ENCODE data around the gene SLC19A1. TPM values are rescaled to one million over a fixed set of nuclear protein-coding genes. Genes with fewer than 3 reads are reported as not detected.

The SLC19A1 gene
- total RNA-seq, 2 donors from 2014 or later: 4.7 to 6.1 TPM

- TF ChIP-seq CTCF (IDR thresholded peaks at IDR 0.05): no peak
- Histone ChIP-seq H3K4me3 (no peak overlapping the region), H3K27ac (no peak overlapping the region), H3K4me1 (ENCODE audit: control insufficient read depth in 1 of 2, low read depth in 2 of 2) (no peaks in the 10 kb centered on the region), H3K36me3 (peaks cover 62% of the 10 kb centered on the region), H3K27me3 (replicated peaks; ENCODE audit: insufficient read depth) (no peaks in the 10 kb centered on the region), H3K9me3 (no peaks in the 10 kb centered on the region)
- no peak for DNase-seq (ENCODE audit: low spot score)
- ATAC-seq (ENCODE audit: insufficient number of reproducible peaks, low FRiP score, low read depth): no peak
These were observed 43.6 kb downstream of the SLC19A1 start for GRCh38 chr21:45498646-45499000.

GRCh38 chr21:45497846-45498645, 44.2 kb downstream of the SLC19A1 start:
- ATAC-seq (ENCODE audit: insufficient number of reproducible peaks, low FRiP score, low read depth) (no peak), DNase-seq (ENCODE audit: low spot score) (no peak)
- Histone ChIP-seq H3K36me3 (peaks cover 64% of the 10 kb centered on the region), H3K4me3 (no peak overlapping the region), H3K27me3 (replicated peaks; ENCODE audit: insufficient read depth) (no peaks in the 10 kb centered on the region), H3K4me1 (ENCODE audit: control insufficient read depth in 1 of 2, low read depth in 2 of 2) (no peaks in the 10 kb centered on the region), H3K9me3 (no peaks in the 10 kb centered on the region), H3K27ac (no peak overlapping the region)
- TF ChIP-seq CTCF (IDR thresholded peaks at IDR 0.05): no peak

- Histone ChIP-seq H3K9me3 (no peaks in the 10 kb centered on the region), H3K36me3 (peaks cover 66% of the 10 kb centered on the region), H3K4me3 (no peak overlapping the region), H3K27ac (no peak overlapping the region), H3K4me1 (ENCODE audit: control insufficient read depth in 1 of 2, low read depth in 2 of 2) (no peaks in the 10 kb centered on the region), H3K27me3 (replicated peaks; ENCODE audit: insufficient read depth) (no peaks in the 10 kb centered on the region)
- TF ChIP-seq CTCF (IDR thresholded peaks at IDR 0.05): no peak
- ATAC-seq (ENCODE audit: insufficient number of reproducible peaks, low FRiP score, low read depth) (no peak), DNase-seq (ENCODE audit: low spot score) (no peak)
These were observed 45.0 kb downstream of the SLC19A1 start for GRCh38 chr21:45496968-45497845.

GRCh38 chr21:45496151-45496967, 45.9 kb downstream of the SLC19A1 start:
- ATAC-seq (ENCODE audit: insufficient number of reproducible peaks, low FRiP score, low read depth): no peak
- no peak for TF ChIP-seq CTCF (IDR thresholded peaks at IDR 0.05)
- no peak for DNase-seq (ENCODE audit: low spot score)
- no peak overlapping the region for H3K4me3 ChIP-seq
- no peaks in the 10 kb centered on the region for H3K27me3 ChIP-seq (replicated peaks; ENCODE audit: insufficient read depth)
- no peak overlapping the region for H3K27ac ChIP-seq
- no peaks in the 10 kb centered on the region for H3K4me1 ChIP-seq (ENCODE audit: control insufficient read depth in 1 of 2, low read depth in 2 of 2)
- peaks cover 72% of the 10 kb centered on the region for H3K36me3 ChIP-seq
- H3K9me3 ChIP-seq: no peaks in the 10 kb centered on the region
